NCI-H2081 (cell line): Measurements from ENCODE around the gene EIF5AL1.
"Not testable (repeated sequence)": the region's sequence is repeated elsewhere in the genome, so short reads cannot be mapped to it uniquely, and the experiment has no call there.

ENCODE experiments used
- DNase-seq, 2 experiments: peaks; one replicate each; lab custom pipeline; 2025; lab: John Stamatoyannopoulos, UW

The EIF5AL1 gene

GRCh38 chr10:79511891-79512583 is at the start of gene EIF5AL1:
Gene EIF5AL1, plus strand, starts transcription at chr10:79512533. Its CDS starts 117 bp downstream, at chr10:79512650.
- not testable (repeated sequence) for DNase-seq

GRCh38 chr10:79463578-79464496 is 48.5 kb upstream of the EIF5AL1 start:
- no peak for DNase-seq

- DNase-seq: no peak
Measured at GRCh38 chr10:79465341-79465740, 47.0 kb upstream of the EIF5AL1 start.

- no peak for DNase-seq
Measured at GRCh38 chr10:79468015-79468560, 44.2 kb upstream of the EIF5AL1 start.

GRCh38 chr10:79468841-79469585 is 43.3 kb upstream of the EIF5AL1 start:
- DNase-seq: no peak

GRCh38 chr10:79470096-79470495 is 42.2 kb upstream of the EIF5AL1 start:
- DNase-seq: no peak

GRCh38 chr10:79471776-79472175 is 40.6 kb upstream of the EIF5AL1 start:
- DNase-seq: no peak

GRCh38 chr10:79472449-79472848 is 39.9 kb upstream of the EIF5AL1 start:
- DNase-seq: no peak

GRCh38 chr10:79472951-79473350 is 39.4 kb upstream of the EIF5AL1 start:
- no peak for DNase-seq

GRCh38 chr10:79473496-79474095 is 38.7 kb upstream of the EIF5AL1 start:
- DNase-seq: no peak

GRCh38 chr10:79475119-79475653 is 37.1 kb upstream of the EIF5AL1 start:
- no peak for DNase-seq

GRCh38 chr10:79475877-79476276 is 36.5 kb upstream of the EIF5AL1 start:
- no peak for DNase-seq

GRCh38 chr10:79476645-79477044 is 35.7 kb upstream of the EIF5AL1 start:
- DNase-seq: no peak

GRCh38 chr10:79477456-79477855 is 34.9 kb upstream of the EIF5AL1 start:
- DNase-seq: no peak

- DNase-seq: no peak
Measured at GRCh38 chr10:79479283-79479909, 32.9 kb upstream of the EIF5AL1 start.

- no peak for DNase-seq
Measured at GRCh38 chr10:79482304-79482703, 30.0 kb upstream of the EIF5AL1 start.

GRCh38 chr10:79482741-79483140 is 29.6 kb upstream of the EIF5AL1 start:
- DNase-seq: no peak

- no peak for DNase-seq
Measured at GRCh38 chr10:79483299-79483698, 29.0 kb upstream of the EIF5AL1 start.

GRCh38 chr10:79483948-79484347 is 28.4 kb upstream of the EIF5AL1 start:
- no peak for DNase-seq

GRCh38 chr10:79484476-79484875 is 27.9 kb upstream of the EIF5AL1 start:
- DNase-seq: no peak
